GM19438 (cell line): ENCODE measurements around the gene KCNQ1OT1.

Source experiments
- ATAC-seq: cut with Tn5 transposase; IDR thresholded peaks from one replicate; pipeline ENCODE4 v1.9.1; 2021; ENCODE audit warnings: low read depth; ENCODE audit not compliant: unreplicated experiment

Gene KCNQ1OT1

DNA sequence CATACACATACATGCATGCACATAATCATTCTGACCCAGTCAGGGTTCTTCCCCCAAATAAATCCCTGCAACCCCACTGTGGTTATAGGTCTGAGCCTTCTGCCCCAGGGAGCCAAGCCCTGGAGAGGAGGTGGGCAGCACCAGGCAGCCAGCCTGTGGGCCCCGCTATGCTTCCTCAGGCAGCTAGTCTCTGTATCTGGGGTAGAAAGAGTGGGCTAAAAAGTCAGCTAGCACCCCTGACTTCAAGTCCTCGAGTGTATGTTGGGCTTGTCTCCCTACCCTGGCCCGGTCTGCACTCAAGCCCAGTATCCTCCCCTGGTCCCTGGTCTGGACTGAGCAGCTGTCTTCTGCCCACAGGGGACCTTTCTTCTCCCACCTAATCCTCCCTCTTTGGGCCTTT, 28.0 kb downstream of the KCNQ1OT1 start:
- ATAC-seq: no peak

DNA sequence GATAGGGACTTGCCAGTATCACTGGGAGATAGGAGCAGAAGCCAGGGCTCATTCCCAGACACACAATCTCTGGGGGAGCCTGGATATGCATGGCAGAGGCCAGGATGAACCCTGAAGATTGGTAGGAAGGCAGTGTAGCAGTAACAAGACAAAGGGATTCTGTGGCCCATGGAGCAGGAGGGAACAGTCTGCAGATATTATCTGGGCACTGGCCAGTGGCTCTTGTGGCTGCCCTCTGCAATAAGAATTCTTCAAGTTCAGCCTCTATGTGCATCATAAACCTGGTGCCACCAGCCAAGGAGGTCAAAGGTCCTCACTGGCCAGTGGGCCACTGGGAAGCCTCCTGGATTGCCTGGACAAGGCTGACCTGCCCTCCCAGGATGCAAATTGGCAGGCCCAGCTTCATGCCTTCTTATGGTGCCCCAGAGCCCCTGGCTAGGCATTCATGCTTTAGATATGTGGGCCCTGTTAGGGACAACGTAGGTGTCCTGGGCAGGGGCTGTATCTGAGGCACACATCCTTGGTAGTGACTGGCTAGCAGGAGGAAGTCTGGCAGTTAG, 29.2 kb downstream of the KCNQ1OT1 start:
- no peak for ATAC-seq

DNA sequence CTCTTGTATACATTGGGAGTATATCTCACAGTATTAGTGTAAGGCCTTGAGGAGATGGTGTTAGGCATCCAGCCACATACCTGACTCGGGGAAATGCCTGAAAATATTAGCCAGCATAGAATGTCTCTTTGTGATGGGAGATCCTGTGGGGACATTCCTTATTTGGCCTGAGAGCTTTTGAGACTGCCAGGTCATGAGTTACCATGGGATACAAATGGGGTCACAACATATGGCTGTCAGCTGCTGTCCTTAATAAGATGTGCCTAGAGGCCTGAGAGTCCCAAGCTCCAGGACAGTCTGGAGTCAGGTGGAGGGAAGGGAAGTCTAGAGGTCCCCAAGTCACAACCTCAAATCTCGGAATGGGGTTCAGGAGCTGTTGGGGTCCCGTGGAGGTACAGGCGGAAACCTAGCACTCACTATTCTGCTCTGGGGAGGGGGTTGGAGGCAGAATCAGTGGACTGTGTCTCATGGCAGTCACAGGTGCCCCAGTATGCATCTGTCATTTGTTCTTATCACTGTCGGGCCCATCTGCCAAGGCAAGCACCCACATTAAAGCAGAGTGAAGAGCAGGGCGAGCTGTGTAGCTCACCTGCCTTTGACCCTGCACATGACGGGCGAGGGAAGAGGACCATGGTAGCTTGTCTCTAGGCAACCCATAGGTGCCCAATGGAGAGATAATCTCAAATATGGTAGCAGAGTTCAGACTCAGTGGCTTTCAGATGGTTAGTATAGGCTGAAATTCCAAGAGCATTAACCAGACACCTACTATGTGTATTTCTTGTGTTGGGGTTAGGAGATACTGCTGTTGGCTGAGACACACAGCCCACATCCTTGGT, 29.9 kb downstream of the KCNQ1OT1 start:
- ATAC-seq: no peak

DNA sequence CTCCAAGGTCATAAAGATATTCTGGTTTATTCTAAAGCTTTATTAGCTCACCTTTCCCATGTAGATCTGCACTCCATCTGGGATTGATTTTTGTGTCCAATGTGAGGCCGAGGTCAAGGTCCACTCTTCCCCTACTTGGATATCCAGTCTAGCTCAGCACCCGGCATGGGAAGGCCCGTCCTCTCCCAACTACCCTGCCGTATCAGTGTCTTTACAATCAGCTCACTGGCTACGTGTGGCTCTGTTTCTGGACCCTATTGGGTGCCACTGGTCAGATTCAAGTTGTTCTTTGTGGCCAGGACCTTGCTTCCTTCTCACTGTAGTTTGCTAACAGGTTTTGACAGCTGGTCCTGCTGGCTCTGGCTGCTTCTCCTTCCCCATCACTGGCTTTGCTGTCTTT, 30.9 kb downstream of the KCNQ1OT1 start:
- ATAC-seq: no peak

DNA sequence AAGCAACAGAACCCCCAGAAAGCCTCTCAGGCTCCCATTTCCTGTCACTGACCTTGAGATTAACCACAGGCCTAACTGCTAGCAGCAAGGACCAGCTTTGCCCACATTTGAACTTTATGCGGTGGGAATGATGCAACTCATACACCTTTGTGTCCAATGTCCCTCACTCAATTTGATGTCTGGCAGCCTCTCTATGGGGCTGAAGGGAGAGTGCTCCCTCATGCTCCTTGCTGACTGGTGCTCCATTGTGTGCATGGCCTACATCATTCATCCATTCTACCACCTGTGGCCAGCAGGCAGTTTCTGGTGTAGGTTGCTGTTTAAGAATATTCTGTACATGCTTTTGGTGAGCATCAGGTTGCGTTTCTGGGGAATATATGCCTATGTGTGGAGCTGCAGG, 31.9 kb downstream of the KCNQ1OT1 start:
- no peak for ATAC-seq

DNA sequence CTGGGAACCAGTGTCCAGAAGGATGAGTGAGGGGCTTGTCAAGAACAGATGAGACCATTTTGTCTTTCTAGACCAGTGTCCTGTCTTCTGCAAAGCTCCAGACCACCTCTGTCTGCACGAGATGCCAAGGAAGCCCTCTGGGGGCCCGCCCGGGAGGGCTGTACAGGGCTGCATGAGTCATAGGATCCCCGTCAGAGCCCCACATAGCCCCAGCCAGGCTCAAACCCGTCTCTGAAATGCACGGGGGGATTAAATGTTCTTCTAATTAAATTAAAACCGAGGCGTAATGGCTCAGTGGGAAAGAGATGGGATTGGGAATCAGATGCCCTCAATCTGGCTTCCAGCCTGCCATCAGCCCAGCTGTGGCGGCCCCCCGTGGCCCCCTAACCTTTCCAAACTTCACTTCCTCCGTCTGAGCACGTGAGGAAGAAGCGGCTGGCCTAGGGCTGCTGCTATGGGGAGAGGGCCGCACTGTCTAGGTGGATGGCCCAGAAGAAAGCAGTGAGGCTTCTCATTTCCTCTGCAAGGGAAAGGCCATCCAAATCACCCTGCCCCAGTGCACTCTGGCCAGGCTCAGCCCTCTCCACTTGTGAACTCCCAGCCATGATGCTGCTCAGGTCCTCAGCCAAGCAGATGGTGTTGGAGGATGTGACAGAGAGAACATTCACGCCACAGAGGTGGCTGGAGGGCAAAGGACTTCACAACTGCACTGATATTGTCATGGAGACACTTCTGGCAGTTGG, 32.8 kb downstream of the KCNQ1OT1 start:
- ATAC-seq: no peak

DNA sequence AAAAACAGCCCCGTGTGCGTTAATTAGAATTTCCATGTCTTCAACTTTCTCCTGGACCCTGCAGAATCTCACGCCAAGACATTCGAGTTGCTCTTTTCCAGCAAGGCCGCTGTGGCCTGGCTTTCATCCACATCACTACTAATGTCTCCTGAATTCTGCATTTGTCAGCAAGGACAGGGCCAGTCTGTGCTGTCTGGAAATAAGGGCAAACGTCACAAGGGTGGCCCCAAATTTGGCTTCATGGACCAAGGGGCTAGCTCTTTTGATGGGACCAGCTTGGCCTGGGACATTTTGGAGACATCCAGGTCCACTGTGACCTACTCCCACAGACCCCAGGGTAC, 33.4 kb downstream of the KCNQ1OT1 start:
- no peak for ATAC-seq

DNA sequence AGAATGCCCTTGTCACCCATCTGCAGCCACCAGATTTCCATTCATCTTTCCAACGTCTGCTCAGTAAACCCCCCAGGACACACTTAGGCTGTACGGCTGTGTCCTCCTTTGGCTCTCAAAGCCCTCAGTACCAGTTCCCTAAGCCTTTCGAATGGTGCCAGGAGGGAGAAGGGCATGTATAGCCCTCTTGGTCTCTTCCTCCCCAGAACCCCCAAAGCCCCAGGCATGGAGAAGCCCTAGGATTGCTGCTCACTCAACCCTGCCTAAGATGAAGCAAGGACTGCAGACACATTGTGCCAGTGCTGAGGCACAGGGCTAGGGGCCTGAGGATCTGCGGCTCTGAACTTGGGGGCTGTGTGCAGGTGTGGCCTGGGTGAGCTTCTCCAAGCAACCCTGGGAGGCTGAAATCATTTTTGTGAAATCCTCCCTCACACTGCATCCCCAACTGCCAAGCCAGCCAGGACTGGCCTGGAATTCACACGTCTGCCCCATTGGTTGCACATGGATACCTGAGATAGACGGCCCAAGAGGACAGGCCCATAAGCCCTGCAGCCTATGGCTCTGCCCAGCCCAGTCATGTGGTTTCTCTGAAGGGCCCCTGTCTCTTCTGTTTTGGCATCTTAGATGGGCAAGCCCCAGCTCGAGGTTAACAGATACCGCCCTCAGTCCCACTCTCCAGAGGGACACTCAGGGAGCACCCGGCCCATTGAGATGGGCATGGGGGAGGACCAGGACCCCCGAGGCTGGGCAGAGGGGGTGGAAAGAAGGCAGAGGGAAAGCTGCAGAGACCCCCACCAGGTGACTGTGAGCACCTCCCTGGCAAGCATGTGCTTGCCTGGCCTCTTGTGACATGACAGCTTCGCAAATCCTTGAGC, 34.0 kb downstream of the KCNQ1OT1 start:
- no peak for ATAC-seq

DNA sequence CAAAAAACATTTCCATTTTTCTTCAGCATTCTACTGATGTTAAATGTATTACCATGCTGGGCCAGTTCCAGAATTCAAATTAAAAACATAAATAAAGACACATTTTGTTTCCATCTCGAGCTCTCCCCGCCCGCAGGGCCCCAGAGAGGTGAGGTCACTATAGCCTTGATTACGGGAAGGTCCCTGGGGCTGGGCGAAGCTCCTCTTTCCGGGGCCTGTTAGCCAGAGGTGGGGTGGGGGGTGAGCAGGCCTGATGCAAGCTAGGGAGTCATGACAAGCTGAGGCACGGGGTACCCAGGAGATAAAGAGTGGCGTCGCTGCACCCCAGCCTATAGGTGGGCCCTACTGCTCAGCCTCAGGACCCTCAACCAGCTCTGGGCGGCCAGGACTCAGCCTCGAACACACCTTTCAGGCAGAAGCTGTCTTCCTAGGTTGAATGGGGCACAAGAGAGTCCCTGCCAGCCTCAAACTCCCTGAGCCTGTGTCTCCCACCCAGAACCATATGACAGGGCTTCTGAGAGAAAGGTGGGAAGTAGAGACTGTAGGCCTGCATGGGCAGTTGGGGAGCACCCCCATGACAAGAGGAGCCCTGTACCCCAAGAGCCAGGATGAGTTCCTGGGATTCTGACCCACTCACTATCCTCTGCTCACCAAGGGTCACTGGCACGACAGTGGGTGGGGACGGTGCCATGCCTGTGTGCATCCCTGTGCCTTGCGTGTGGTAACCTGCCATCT, 34.8 kb downstream of the KCNQ1OT1 start:
- ATAC-seq: no peak

DNA sequence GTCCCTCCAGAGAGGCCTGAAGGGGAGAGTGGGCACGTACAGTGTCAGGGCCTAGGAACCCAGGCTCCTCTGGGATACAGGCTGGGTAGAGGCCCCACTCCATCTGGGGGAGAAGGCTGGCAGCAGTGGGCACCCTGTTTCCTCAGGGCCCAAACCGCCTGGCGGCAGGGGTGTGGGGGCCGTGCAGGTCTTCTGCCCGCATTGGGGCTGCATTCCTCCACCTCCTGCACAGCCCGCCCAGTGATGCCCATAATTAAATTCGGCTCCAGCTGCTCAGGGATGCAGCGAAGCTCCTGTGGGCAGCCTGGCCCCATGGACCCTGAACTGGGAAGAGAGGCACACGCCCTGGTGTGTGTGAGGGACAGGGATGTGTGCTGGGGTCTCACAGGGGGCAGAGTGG, 35.4 kb downstream of the KCNQ1OT1 start:
- no peak for ATAC-seq

DNA sequence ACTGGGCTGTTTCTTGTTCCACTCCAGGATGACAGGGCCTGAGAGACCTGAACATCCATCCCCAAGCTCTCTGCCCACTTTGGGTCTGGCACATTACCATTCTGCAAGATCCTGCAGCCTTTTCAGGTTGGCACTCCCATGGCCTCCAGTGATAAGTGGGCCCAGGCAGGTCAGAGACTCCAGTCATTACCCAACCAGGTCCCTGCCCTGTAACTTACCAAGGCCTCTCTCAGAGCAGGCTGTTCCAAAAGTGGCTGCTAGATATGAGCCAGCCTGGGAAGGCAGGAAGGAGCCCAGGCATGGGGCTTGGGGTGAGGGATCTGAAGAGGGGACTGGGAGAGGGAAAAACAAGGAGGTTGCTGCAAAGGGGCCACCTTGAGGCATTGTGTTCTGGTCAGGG, 35.9 kb downstream of the KCNQ1OT1 start:
- ATAC-seq: no peak

DNA sequence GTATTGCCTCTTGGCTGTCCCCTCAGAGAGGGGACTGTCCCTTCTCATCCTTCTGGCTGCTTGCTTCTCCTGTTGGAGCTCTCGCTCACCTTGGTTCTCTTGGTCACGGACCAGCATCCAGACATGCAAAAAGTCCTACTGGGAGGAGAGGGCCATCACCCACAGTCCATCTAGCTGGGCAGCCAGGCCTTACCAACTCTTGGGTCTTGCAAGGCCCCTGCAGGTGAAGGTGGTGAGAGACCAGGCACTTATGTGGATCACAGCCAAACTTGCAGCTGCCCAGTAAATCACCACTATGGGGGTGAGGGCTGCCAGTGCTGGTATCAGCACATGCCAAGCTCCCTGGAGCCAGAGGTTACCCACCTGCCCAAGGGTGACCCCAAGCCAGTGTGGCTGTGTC, 36.3 kb downstream of the KCNQ1OT1 start:
- ATAC-seq: no peak

DNA sequence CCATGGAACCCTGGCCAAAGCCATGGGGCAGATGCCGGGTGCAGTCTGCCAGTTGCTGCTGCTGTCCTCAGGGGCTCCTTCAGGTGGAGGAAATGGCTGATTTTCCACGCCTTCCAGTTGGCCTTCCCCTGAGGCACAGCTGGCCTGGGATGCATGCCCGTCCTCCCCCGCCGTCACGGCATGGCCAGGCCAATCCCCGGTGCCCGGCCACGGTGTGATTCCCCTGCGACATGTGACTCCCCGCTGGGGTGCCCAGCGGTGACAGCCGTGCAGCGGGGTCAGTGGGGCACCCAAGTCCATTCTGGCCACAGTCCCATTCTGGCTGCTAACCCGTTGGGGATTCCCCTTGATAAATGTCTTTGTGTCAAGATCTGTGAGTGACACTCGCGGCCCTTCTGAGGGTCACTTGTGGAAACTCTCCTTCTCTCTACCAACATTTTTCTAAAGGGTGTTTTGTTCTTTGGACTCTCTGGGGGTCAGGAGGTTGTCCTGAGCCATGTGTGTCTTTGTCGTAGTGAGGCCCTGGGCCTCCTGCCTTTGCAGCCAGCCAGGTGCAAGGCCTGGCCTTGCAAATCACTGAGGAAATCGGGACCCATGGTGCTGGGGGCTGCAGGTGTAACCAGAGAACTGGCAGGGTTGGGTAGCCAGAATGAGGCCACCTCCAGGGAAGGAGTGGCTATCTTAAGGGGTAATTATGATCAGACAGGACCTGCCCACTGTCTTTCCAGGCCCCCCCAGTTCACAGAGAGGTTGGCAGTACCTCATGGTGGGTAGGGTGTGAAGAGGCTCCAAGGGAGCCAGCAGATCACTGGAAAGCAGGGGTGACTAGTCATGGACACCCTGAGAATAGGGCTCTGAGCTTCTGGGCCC, 37.1 kb downstream of the KCNQ1OT1 start:
- ATAC-seq: no peak

DNA sequence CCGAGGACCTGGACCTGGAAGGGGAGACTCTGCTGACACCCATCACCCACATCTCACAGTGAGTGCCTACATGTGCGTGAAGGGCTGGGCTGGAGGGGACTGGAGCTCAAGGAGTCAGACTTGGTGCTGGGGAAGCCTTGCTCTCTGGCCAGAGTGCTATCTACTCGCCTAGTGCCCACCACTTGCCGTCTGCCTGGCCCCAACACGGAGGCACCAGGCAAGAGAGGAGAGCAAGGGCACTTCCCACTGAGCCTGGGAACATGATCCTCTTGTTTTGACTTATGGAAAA, 37.8 kb downstream of the KCNQ1OT1 start:
- no peak for ATAC-seq

DNA sequence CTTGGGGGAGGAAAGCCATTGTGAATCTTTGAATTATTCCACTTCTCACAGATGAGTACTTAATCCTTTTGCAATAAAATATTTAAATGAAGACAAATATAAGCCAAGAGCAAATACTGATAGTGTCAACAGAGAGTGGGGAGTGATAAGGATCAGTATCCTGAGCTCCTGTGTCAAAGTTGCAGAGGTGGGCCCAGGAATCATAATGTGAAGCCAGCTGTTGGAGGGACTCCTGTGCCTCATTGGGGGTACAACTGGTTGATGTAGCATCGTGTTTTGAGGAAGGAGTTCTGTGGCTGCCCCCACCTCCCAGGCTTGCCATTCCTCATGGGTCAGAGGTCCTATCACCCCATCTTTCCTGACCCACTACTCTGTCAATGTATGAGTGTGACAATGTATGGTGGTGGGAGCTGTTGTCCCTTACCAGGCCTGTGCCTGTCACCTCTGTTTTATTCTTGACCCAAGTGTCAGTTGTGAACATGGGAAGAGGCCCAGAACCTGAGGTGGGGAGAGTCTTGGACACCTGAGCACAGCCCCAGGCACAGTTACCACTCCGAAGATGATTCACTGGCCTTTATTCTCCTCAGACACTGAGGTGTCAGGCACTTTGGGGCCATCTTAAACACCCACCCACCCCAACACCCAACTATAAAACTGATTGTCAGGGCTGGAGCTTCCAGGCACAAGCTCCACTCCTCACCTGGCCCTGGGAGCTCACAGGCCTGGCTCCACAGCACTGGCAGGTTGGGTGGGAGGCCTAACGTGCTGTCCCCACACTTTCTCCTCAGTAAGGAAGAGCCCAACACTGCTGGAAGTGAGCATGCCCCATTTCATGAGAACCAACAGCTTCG, 38.4 kb downstream of the KCNQ1OT1 start:
- ATAC-seq: no peak

DNA sequence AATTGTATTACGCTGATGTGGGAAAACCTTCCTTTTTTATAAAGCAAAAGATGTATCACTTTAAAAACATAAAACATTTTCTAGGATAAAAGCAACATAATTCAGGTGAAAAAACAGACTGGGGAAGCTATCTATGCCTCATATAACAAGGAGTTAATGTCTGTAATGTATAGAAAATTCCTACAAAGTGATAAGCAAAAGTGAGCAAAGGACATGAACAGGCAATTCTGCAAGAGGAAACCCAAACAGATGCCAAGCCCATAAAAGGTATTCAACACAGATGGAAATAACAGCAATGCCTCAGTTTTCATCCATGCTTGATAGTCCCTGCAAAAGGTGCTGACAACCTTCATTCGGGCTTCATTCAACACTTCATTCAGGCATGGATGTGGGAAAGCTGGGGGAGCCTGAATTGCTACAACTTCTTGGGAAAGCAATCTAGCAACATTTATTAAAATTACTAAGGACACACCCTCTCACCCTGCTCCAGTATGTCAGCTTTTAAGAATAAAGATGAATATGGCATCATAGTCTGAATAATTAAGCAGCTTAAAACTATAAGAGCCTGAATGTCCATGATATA, 39.3 kb downstream of the KCNQ1OT1 start:
- ATAC-seq: no peak

DNA sequence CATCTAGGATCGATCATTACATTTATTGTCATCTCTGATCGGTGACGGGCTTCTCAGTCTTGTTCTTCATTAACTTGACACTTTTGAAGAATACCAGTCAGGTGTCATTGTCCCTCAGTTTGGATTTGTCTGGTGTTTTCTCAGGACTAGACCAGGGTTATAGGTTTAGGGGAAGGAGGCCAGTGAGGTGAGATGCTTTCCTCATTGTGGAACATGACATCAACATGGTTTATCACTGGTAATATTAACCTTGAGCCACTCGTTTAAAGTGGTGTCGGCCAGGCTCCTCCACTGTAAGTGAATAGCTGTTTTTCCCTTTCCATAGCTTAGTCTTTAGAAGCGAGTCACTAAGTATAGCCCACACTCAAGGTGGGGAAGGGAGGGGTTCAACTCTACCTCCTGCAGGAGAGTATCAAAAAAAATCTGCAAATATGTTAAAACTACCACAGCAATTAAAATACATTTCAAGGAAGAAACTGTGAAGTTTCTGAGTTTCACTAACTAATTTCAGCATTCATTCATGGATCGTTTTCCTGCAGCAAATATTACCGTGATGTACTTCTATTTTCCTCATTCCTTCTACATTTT, 42.0 kb downstream of the KCNQ1OT1 start:
- ATAC-seq: no peak

DNA sequence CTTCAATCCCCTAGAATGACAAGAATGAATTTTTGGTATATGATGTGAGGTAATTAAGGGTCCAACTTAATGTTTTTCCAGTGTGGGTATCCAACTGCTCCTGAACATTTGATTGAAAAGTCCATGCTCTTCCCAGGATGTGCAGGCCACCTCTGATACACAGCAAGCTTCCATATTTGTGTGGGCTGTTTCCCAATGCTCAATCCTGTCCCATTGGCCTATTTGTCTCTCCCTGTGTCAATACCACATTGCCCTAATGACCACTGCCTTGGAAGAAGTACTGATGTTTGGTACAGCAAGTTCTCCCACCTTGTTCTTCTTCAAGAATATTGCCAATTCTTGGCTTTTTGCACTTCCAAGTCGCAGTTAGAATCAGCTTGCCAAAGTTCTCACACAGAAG, 42.9 kb downstream of the KCNQ1OT1 start:
- no peak for ATAC-seq
